HepG2 (cell line): Measurements from ENCODE around the gene NFKBIA. TPM values are rescaled to one million over a fixed set of nuclear protein-coding genes. Genes with fewer than 3 reads are reported as not detected.

Experiments used
- BHLHE40 ChIP-seq: IDR thresholded peaks from 2 replicates; pipeline ENCODE4 v1.6.1; 2011; ENCODE audit warnings: low read length, improper control_type of control experiment
- CAMTA2 ChIP-seq: sonication (generic); formaldehyde crosslinking; IDR thresholded peaks from 2 replicates; pipeline ENCODE4 v1.4.0; 2020; ENCODE audit warnings: mild to moderate bottlenecking, missing genetic modification reagents, borderline replicate concordance
- CHD4 ChIP-seq: fragments of 200-600 bp; sonication (generic); IDR thresholded peaks from 2 replicates; pipeline ENCODE4 v1.7.0; 2017; ENCODE audit warnings: mild to moderate bottlenecking, low read length, borderline replicate concordance
- GPBP1L1 ChIP-seq: sonication (generic); formaldehyde crosslinking; IDR thresholded peaks from 2 replicates; pipeline ENCODE4 v1.5.0; 2020; ENCODE audit warnings: mild to moderate bottlenecking, missing genetic modification reagents
- MXD3 ChIP-seq: IDR thresholded peaks from 2 replicates; pipeline ENCODE4 v1.6.1; 2016; ENCODE audit warnings: mild to moderate bottlenecking, missing biosample characterization, missing genetic modification reagents
- MXI1 ChIP-seq: IDR thresholded peaks from 3 replicates; pipeline ENCODE4 v1.6.1; 2012; ENCODE audit warnings: low read depth, low read length, inconsistent platforms, borderline replicate concordance
- NAIF1 ChIP-seq: sonication (generic); formaldehyde crosslinking; IDR thresholded peaks from 2 replicates; pipeline ENCODE4 v1.5.0; 2020; ENCODE audit warnings: mild to moderate bottlenecking, missing genetic modification reagents, borderline replicate concordance
- NFIB ChIP-seq: sonication (generic); formaldehyde crosslinking; IDR thresholded peaks from 2 replicates; pipeline ENCODE4 v1.9.0; 2021; ENCODE audit warnings: missing genetic modification reagents, mild to moderate bottlenecking, borderline replicate concordance
- RFX3 ChIP-seq: IDR thresholded peaks from 2 replicates; pipeline ENCODE4 v1.6.1; 2016; ENCODE audit warnings: missing biosample characterization, missing genetic modification reagents
- TAF1 ChIP-seq: sonication (generic); formaldehyde crosslinking; IDR thresholded peaks from 2 replicates; pipeline ENCODE4 v1.4.0; 2020; ENCODE audit warnings: missing genetic modification reagents
- TERF1 ChIP-seq: sonication (generic); formaldehyde crosslinking; IDR thresholded peaks from 2 replicates; pipeline ENCODE4 v1.8.0; 2022; ENCODE audit warnings: mild to moderate bottlenecking, missing genetic modification reagents, moderate library complexity
- ZBTB44 ChIP-seq: sonication (generic); formaldehyde crosslinking; IDR thresholded peaks from 2 replicates; pipeline ENCODE4 v1.4.0; 2020; ENCODE audit warnings: missing genetic modification reagents
- ZGPAT ChIP-seq: IDR thresholded peaks from 2 replicates; pipeline ENCODE4 v1.6.1; 2016; ENCODE audit warnings: mild to moderate bottlenecking
- ZNF207 ChIP-seq: fragments of 450-650 bp; IDR thresholded peaks from 2 replicates; pipeline ENCODE4 v1.6.1; 2016; ENCODE audit warnings: antibody characterized with exemption, borderline replicate concordance
- ZNF292 ChIP-seq: sonication (generic); formaldehyde crosslinking; IDR thresholded peaks from 2 replicates; pipeline ENCODE4 v1.8.1; 2022; ENCODE audit warnings: mild to moderate bottlenecking, low read depth, missing genetic modification reagents, borderline replicate concordance
- ZNF343 ChIP-seq: sonication (generic); formaldehyde crosslinking; IDR thresholded peaks from 2 replicates; pipeline ENCODE4 v1.4.0; 2020; ENCODE audit warnings: mild to moderate bottlenecking, missing genetic modification reagents
- ZNF460 ChIP-seq: sonication (generic); formaldehyde crosslinking; IDR thresholded peaks from 2 replicates; pipeline ENCODE4 v1.5.1; 2020; ENCODE audit warnings: missing genetic modification reagents, mild to moderate bottlenecking, borderline replicate concordance
- ZNF513 ChIP-seq: sonication (generic); formaldehyde crosslinking; conservative IDR thresholded peaks from 2 replicates; pipeline ENCODE4 v1.5.0; 2020; ENCODE audit warnings: missing genetic modification reagents
- ZNF549 ChIP-seq: sonication (generic); formaldehyde crosslinking; IDR thresholded peaks from 2 replicates; pipeline ENCODE4 v1.5.0; 2020; ENCODE audit warnings: missing genetic modification reagents
- ZNF614 ChIP-seq: IDR thresholded peaks from 2 replicates; pipeline ENCODE4 v1.6.1; 2018; ENCODE audit warnings: missing biosample characterization, missing genetic modification reagents, inconsistent platforms, borderline replicate concordance
- polyA plus RNA-seq, 8 experiments: library from polyadenylated mRNA; depleted of rRNA in 3 of 8; stranded (reverse) in 7 of 8; unstranded in 1 of 8; fragments of >200 nt; fragmentation: Illumina TruSeq in 4 of 8; extraction: Trizol in 4 of 8; gene quantifications; 2 replicates each; pipeline versions ENCODE4 v1.2.1 to v1.2.3, GENCODE V29; 2011 to 2016; ENCODE audit warnings: low read depth in 4 of 8, missing spikeins in 1 of 8, mixed read lengths in 1 of 8; ENCODE audit not compliant: insufficient read depth in 1 of 8
- total RNA-seq, 5 experiments: library from RNA; depleted of rRNA; stranded (reverse); fragments of >200 nt; fragmentation: Illumina TruSeq; extraction: Trizol; gene quantifications; 2 replicates each; pipeline ENCODE4 v1.2.3, GENCODE V29; 2016; ENCODE audit warnings: low read depth in 1 of 5

The NFKBIA gene
- total and polyA plus RNA-seq, 2 of the 13 experiments (the other 11 are each of a cell fraction or from before 2014, with no cell fraction given): 197 to 319 TPM

GRCh38 chr14:35385042-35385839 is 19.3 kb downstream of the NFKBIA start (continued):
- TF ChIP-seq TERF1 (CRISPR knock-in tag) (0 out of 2 replicates have a peak, but pooled peaks have one; percentile 1), CAMTA2 (CRISPR knock-in tag) (peak; percentile 91; the same call in 1 of the 2 replicates), TAF1 (peak; percentile 52), ZNF207 (no peak), ZNF343 (CRISPR knock-in tag) (peak; percentile 76; the same call in 1 of the 2 replicates), NAIF1 (CRISPR knock-in tag) (peak; percentile 23; the same call in 1 of the 2 replicates), ZBTB44 (no peak; the same call in 1 of the 2 replicates), CHD4 (no peak), ZNF292 (CRISPR knock-in tag) (peak; percentile 91), ZGPAT (peak; percentile 3; the same call in 1 of the 2 replicates), MXD3 (0 out of 2 replicates have a peak, but pooled peaks have one; percentile 55), ZNF513 (CRISPR knock-in tag) (no peak; the same call in 1 of the 2 replicates), ZNF460 (CRISPR knock-in tag) (no peak), RFX3 (CRISPR knock-in tag) (no peak), ZNF549 (CRISPR knock-in tag) (no peak), NFIB (CRISPR knock-in tag) (no peak), BHLHE40 (no peak), MXI1 (peak; percentile 61; the same call in 1 of the 3 replicates), ZNF614 (CRISPR knock-in tag) (no peak; the same call in 1 of the 2 replicates), GPBP1L1 (CRISPR knock-in tag) (no peak)
